ENCODE data around the gene MAPKBP1. TPM values are rescaled to one million over a fixed set of nuclear protein-coding genes. Genes with fewer than 3 reads are reported as not detected.
"Not testable (repeated sequence)": the region's sequence is repeated elsewhere in the genome, so short reads cannot be mapped to it uniquely, and the experiment has no call there.

MAPKBP1 gene
- total RNA-seq, 1 experiment from 2014 or later: 13.7 TPM

DNA sequence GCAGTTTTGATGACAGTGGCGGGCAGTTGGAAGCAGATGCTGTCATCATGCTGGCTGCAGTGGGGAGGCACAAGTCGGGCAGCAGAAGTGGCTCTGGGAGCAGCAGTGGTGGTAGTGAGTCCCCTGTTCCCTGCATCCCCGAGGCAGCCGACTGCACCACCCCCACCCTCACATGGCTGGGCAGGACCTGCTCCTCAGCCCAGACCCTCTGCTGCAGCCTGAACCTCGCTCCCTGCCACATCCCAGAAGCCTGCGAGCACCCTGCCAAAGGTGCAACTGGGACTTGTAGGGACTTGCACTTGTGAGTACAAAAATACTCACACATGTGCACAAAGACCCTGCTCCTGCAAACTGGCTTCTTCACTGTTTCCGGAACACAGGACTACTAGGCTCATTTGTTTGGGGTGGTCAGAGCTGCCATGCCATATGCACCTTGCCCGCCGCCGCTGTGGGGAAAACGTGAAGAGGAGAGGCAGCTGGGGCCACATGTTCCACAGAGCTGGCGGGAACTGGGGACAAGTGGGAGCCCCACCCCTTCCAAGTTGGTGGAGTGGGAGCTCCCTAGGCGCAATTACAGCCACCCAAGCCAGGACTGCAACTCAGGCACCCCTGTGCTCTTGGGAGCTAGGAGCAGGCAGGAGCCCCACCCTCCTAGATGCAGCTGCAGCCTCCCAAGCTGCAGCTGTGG is 55.8 kb downstream of the MAPKBP1 start:
- no peak overlapping the region for H4K91ac ChIP-seq (ENCODE audit: insufficient read length, low read depth, low read length)
- H3K79me1 ChIP-seq (ENCODE audit: insufficient read depth, low read depth, low read length, poor library complexity, severe bottlenecking): no peaks in the 10 kb centered on the region
- no peaks in the 10 kb centered on the region; a peak in 1 of 5 replicates for H3K9me3 Mint-ChIP-seq
- no peaks in the 10 kb centered on the region for H3K4me1 ChIP-seq (ENCODE audit: insufficient read depth, low read length)
- H3K36me3 Mint-ChIP-seq (ENCODE audit: insufficient read depth in 1 of 3, low read depth in 3 of 3): peaks cover 2 to 14% (median 5%) of the 10 kb centered on the region in 3 experiments; a peak in 5 of 7 replicates
- no peak overlapping the region for H2BK5ac ChIP-seq (ENCODE audit: insufficient read length, low read length)
- no peak overlapping the region for H4K5ac ChIP-seq (ENCODE audit: insufficient read length, low read depth, low read length)
- TF ChIP-seq, protein P1, sequence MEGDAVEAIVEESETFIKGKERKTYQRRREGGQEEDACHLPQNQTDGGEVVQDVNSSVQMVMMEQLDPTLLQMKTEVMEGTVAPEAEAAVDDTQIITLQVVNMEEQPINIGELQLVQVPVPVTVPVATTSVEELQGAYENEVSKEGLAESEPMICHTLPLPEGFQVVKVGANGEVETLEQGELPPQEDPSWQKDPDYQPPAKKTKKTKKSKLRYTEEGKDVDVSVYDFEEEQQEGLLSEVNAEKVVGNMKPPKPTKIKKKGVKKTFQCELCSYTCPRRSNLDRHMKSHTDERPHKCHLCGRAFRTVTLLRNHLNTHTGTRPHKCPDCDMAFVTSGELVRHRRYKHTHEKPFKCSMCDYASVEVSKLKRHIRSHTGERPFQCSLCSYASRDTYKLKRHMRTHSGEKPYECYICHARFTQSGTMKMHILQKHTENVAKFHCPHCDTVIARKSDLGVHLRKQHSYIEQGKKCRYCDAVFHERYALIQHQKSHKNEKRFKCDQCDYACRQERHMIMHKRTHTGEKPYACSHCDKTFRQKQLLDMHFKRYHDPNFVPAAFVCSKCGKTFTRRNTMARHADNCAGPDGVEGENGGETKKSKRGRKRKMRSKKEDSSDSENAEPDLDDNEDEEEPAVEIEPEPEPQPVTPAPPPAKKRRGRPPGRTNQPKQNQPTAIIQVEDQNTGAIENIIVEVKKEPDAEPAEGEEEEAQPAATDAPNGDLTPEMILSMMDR (conservative IDR thresholded peaks at IDR 0.05): no peak
- H2BK12ac ChIP-seq (ENCODE audit: insufficient read length, low read depth, low read length): no peak overlapping the region
- no peak overlapping the region for H2AFZ ChIP-seq (ENCODE audit: low read length)
- H3K18ac ChIP-seq (ENCODE audit: insufficient read length, low read depth, low read length): no peak overlapping the region
- no peak for DNase-seq
- no peak overlapping the region for H4K8ac ChIP-seq (replicated peaks; ENCODE audit: insufficient read length, low read depth, low read length)
- H2BK20ac ChIP-seq (ENCODE audit: low read depth, low read length, poor library complexity, severe bottlenecking): no peak overlapping the region
- H3K14ac ChIP-seq (ENCODE audit: insufficient read depth, low read length): no peak overlapping the region
- no CpG with 5 or more reads among the region's 13 CpGs for WGBS (ENCODE audit: extremely low coverage, insufficient read length, low lambda C conversion rate)
- no peaks in the 10 kb centered on the region for H3K27me3 Mint-ChIP-seq (ENCODE audit: low read depth)
- peaks cover 11 to 19% of the 10 kb centered on the region in 2 experiments for H3K4me1 Mint-ChIP-seq
- H3T11ph ChIP-seq (ENCODE audit: low read length): no peak overlapping the region
- H3K27me3 ChIP-seq (ENCODE audit: insufficient read depth, low read length): no peaks in the 10 kb centered on the region
- no peaks in the 10 kb centered on the region for H4K20me1 ChIP-seq (ENCODE audit: control insufficient read depth, insufficient read depth, insufficient read length)
- no peak overlapping the region for H2BK120ac ChIP-seq (ENCODE audit: low read depth, low read length, poor library complexity, severe bottlenecking)
- H3K4me3 Mint-ChIP-seq: no peak overlapping the region
- no peak overlapping the region for H3K4me2 ChIP-seq (ENCODE audit: insufficient read depth, insufficient read length, low read length)
- no peak overlapping the region for H2BK15ac ChIP-seq (ENCODE audit: low read depth, low read length)
- H3K23ac ChIP-seq (ENCODE audit: insufficient read length, low read depth, low read length): no peak overlapping the region
- no peak overlapping the region for H3K4ac ChIP-seq (ENCODE audit: low read depth, low read length)
- H3K79me2 ChIP-seq (ENCODE audit: insufficient read depth, low read length): no peaks in the 10 kb centered on the region
- H3K9ac ChIP-seq (ENCODE audit: extremely low read depth, insufficient read length, low read length): no peak overlapping the region
- H3K27ac ChIP-seq (ENCODE audit: insufficient read length, low read depth, low read length): no peak overlapping the region
- H3K27ac Mint-ChIP-seq: no peak overlapping the region
- H3K56ac ChIP-seq (ENCODE audit: insufficient read length, low read depth, low read length): no peak overlapping the region
- peaks cover 10% of the 10 kb centered on the region for H3K23me2 ChIP-seq (ENCODE audit: insufficient read length, low read depth, low read length, poor library complexity, severe bottlenecking)
- no peaks in the 10 kb centered on the region for H3K9me3 ChIP-seq (ENCODE audit: control insufficient read depth, low read depth, low read length)
- H2AK5ac ChIP-seq (ENCODE audit: insufficient read length, low read length): no peak overlapping the region

DNA sequence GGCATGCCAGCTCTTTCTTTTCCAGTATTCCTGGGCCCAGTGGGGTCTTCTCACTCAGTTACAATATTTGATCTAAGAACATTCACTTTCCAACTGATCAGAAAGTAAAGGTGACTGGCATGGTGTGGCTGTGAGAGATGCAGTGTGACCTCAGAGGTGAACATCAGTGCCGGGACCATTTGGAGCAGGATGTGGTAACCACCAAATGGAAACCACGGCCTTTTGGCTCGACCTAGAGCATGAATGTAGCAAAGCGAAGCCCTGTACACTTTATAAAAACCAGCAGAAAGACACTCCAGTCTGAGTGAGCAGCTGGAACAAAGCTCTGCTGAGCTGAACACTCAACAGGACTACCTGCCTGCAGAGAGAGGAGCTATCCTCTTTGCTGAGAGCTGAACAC is 57.0 kb downstream of the MAPKBP1 start:
- H2BK20ac ChIP-seq (ENCODE audit: low read depth, low read length, poor library complexity, severe bottlenecking); H3K27me3 ChIP-seq (ENCODE audit: insufficient read depth, low read length); H3K27me3 Mint-ChIP-seq (ENCODE audit: low read depth); H3K9ac ChIP-seq (ENCODE audit: extremely low read depth, insufficient read length, low read length); H3K4me1 ChIP-seq (ENCODE audit: insufficient read depth, low read length); H2AFZ ChIP-seq (ENCODE audit: low read length); H2BK120ac ChIP-seq (ENCODE audit: low read depth, low read length, poor library complexity, severe bottlenecking); H4K20me1 ChIP-seq (ENCODE audit: control insufficient read depth, insufficient read depth, insufficient read length); H3K4me2 ChIP-seq (ENCODE audit: insufficient read depth, insufficient read length, low read length); H2BK5ac ChIP-seq (ENCODE audit: insufficient read length, low read length); H3K79me1 ChIP-seq (ENCODE audit: insufficient read depth, low read depth, low read length, poor library complexity, severe bottlenecking); DNase-seq; H3K56ac ChIP-seq (ENCODE audit: insufficient read length, low read depth, low read length); H3K79me2 ChIP-seq (ENCODE audit: insufficient read depth, low read length); H3K23me2 ChIP-seq (ENCODE audit: insufficient read length, low read depth, low read length, poor library complexity, severe bottlenecking); H4K91ac ChIP-seq (ENCODE audit: insufficient read length, low read depth, low read length); H3K14ac ChIP-seq (ENCODE audit: insufficient read depth, low read length); H3T11ph ChIP-seq (ENCODE audit: low read length); H3K4ac ChIP-seq (ENCODE audit: low read depth, low read length); H3K18ac ChIP-seq (ENCODE audit: insufficient read length, low read depth, low read length); H3K27ac ChIP-seq (ENCODE audit: insufficient read length, low read depth, low read length); H4K5ac ChIP-seq (ENCODE audit: insufficient read length, low read depth, low read length); H3K9me3 ChIP-seq (ENCODE audit: control insufficient read depth, low read depth, low read length); H3K4me3 Mint-ChIP-seq; H2BK12ac ChIP-seq (ENCODE audit: insufficient read length, low read depth, low read length); H4K8ac ChIP-seq (replicated peaks; ENCODE audit: insufficient read length, low read depth, low read length); H2BK15ac ChIP-seq (ENCODE audit: low read depth, low read length); H3K9me3 Mint-ChIP-seq; H3K23ac ChIP-seq (ENCODE audit: insufficient read length, low read depth, low read length); H2AK5ac ChIP-seq (ENCODE audit: insufficient read length, low read length): not testable (repeated sequence)
- Mint-ChIP-seq H3K36me3 (ENCODE audit: insufficient read depth in 1 of 3, low read depth in 3 of 3) (peaks cover 2 to 14% (median 5%) of the 10 kb centered on the region in 3 experiments; a peak in 5 of 7 replicates), H3K4me1 (peaks cover 7 to 11% of the 10 kb centered on the region in 2 experiments), H3K27ac (peak overlapping the region in 2 of 3 experiments; percentile 28 to 60; a peak in 3 of 7 replicates)
- no CpG with 5 or more reads among the region's 4 CpGs for WGBS (ENCODE audit: extremely low coverage, insufficient read length, low lambda C conversion rate)
